ENCODE results near the gene FSIP1. TPM values are rescaled to one million over a fixed set of nuclear protein-coding genes. Genes with fewer than 3 reads are reported as not detected.

The FSIP1 gene
- total RNA-seq, 8 experiments from 2014 or later: 0.77 to 10.0 (median 3.5) TPM

DNA sequence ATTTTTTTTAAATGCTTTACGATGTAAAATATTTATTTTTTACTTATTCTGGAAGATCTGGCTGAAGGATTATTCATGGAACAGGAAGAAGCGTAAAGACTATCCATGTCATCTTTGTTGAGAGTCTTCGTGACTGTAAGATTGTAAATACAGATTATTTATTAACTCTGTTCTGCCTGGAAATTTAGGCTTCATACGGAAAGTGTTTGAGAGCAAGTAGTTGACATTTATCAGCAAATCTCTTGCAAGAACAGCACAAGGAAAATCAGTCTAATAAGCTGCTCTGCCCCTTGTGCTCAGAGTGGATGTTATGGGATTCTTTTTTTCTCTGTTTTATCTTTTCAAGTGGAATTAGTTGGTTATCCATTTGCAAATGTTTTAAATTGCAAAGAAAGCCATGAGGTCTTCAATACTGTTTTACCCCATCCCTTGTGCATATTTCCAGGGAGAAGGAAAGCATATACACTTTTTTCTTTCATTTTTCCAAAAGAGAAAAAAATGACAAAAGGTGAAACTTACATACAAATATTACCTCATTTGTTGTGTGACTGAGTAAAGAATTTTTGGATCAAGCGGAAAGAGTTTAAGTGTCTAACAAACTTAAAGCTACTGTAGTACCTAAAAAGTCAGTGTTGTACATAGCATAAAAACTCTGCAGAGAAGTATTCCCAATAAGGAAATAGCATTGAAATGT is 186.1 kb downstream of the FSIP1 start:
- no peak overlapping the region for H3K27ac ChIP-seq
- 46 to 93% (median 78%) methylated on average over 2 to 5 of the region's 5 CpGs for WGBS, 10 experiments
- no peak overlapping the region for H3K4me3 ChIP-seq
- in situ Hi-C loops (cut with MboI; ENCODE audit: low pct_unique_long_range_greater_than_20kb in 2 of 9, low sequenced_read_pairs in 9 of 9, unreplicated experiment in 9 of 9): loop anchor here in 3 of 9 experiments (25.0 kb wide), 4 partner anchors 166 to 884 kb away; no protein-coding TSS in a partner anchor
- no peaks in the 10 kb centered on the region for H3K4me1 ChIP-seq (replicated peaks in 1 of 2)
- no peak for ATAC-seq (replicated peaks in 6 of 8)

DNA sequence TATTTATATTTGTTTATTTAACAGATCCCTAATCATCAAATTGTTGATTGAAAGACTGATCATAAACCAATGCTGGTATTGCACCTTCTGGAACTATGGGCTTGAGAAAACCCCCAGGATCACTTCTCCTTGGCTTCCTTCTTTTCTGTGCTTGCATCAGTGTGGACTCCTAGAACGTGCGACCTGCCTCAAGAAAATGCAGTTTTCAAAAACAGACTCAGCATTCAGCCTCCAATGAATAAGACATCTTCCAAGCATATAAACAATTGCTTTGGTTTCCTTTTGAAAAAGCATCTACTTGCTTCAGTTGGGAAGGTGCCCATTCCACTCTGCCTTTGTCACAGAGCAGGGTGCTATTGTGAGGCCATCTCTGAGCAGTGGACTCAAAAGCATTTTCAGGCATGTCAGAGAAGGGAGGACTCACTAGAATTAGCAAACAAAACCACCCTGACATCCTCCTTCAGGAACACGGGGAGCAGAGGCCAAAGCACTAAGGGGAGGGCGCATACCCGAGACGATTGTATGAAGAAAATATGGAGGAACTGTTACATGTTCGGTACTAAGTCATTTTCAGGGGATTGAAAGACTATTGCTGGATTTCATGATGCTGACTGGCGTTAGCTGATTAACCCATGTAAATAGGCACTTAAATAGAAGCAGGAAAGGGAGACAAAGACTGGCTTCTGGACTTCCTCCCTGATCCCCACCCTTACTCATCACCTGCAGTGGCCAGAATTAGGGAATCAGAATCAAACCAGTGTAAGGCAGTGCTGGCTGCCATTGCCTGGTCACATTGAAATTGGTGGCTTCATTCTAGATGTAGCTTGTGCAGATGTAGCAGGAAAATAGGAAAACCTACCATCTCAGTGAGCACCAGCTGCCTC is 187.1 kb downstream of the FSIP1 start:
- Histone ChIP-seq H3K27ac (no peak overlapping the region), H3K4me3 (no peak overlapping the region), H3K4me1 (replicated peaks in 1 of 2) (no peaks in the 10 kb centered on the region)
- ATAC-seq (replicated peaks in 6 of 8): no peak
- WGBS, 10 experiments: 73 to 100% (median 86%) methylated on average over 2 to 8 of the region's 8 CpGs; no CpG with 5 or more reads in 2 of the 10 experiments
- in situ Hi-C loops (cut with MboI; ENCODE audit: low pct_unique_long_range_greater_than_20kb in 2 of 9, low sequenced_read_pairs in 9 of 9, unreplicated experiment in 9 of 9): loop anchor here in 3 of 9 experiments (25.0 kb wide), 4 partner anchors 167 to 883 kb away; no protein-coding TSS in a partner anchor

DNA sequence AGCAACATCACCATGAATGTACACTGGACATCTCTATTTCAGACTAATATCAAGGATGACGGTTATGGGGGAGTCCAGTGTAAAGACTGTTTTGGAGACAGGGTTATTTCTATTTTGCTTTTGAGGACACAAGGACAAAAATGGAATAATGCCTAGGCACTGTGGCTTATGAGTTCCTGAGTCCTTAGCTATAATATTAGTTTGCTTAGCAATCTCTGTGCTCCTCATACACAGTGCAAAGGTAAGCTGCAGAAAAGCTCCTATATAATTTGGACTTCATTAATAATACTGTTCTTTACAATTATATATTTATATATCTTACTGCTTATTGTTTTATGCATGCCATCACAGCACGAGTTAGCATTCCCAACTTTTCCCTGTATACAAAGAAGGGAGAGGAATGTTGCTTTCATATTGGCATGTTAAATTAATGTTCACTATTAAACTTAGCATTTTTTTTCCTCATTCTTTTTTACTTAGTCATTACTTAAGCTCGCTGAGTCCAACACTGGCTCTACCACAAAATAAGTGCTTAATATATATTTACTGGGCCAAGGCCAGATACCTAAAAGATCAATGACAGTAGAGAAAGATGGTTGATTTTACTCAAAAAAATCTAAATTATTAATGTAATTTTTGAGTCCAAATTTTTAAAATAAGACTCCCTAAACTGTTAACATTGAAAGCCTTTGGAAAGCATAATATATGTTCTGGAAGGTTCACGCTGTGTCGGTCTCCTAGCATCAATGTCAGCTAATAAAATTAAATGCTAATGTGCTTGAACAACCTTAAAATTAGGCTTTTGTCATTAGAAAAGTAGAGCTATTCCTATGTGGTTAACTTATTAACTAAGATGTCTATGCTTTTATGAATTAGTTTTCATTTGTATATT is 187.9 kb downstream of the FSIP1 start:
- no peak overlapping the region for H3K27ac ChIP-seq
- no peaks in the 10 kb centered on the region for H3K4me1 ChIP-seq (replicated peaks in 1 of 2)
- no peak overlapping the region for H3K4me3 ChIP-seq
- in situ Hi-C loops (cut with MboI; ENCODE audit: low pct_unique_long_range_greater_than_20kb in 2 of 9, low sequenced_read_pairs in 9 of 9, unreplicated experiment in 9 of 9): loop anchor here in 3 of 9 experiments (25.0 kb wide), 4 partner anchors 168 to 882 kb away; no protein-coding TSS in a partner anchor
- 56 to 97% (median 92%) methylated on average over 4 to 5 of the region's 5 CpGs for WGBS, 10 experiments
- ATAC-seq (replicated peaks in 6 of 8): no peak

DNA sequence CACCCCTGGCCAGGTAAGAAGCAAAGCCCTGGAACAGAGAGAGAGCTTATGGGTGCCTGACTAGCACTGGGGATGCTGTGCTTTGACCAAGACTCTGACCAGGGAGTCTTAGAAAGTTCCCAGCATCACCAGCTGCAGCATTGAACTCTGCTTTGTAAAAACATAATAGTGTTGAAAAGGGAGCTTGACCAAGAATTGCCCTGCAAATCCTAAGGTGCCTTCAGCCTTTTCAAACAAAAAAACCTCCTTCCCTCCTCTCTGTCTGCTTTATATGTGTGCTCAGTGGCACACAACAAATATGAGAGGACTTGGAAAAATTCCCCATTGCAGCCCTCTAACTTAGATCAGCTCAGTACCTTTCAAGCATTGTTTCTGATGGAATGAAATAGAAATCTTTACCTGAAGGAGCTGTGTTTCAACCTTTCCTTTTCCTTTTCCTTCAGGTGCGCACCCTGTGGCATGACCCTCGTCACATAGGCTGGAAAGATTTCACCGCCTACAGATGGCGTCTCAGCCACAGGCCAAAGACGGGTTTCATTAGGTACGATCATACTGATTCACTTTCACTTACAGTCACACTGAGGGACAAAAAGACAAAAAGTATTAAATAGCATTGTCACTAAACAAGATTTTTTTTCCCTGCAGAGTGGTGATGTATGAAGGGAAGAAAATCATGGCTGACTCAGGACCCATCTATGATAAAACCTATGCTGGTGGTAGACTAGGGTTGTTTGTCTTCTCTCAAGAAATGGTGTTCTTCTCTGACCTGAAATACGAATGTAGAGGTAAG is 188.8 kb downstream of the FSIP1 start:
- in situ Hi-C loops (cut with MboI; ENCODE audit: low pct_unique_long_range_greater_than_20kb in 2 of 9, low sequenced_read_pairs in 9 of 9, unreplicated experiment in 9 of 9): loop anchor here in 3 of 9 experiments (25.0 kb wide), 4 partner anchors 168 to 882 kb away; no protein-coding TSS in a partner anchor
- ATAC-seq (replicated peaks in 6 of 8): no peak
- WGBS, 10 experiments: 57 to 100% (median 97%) methylated on average over 1 to 7 of the region's 7 CpGs; no CpG with 5 or more reads in 1 of the 10 experiments
- no peak overlapping the region for H3K4me3 ChIP-seq
- H3K27ac ChIP-seq: no peak overlapping the region
- no peaks in the 10 kb centered on the region for H3K4me1 ChIP-seq (replicated peaks in 1 of 2)

DNA sequence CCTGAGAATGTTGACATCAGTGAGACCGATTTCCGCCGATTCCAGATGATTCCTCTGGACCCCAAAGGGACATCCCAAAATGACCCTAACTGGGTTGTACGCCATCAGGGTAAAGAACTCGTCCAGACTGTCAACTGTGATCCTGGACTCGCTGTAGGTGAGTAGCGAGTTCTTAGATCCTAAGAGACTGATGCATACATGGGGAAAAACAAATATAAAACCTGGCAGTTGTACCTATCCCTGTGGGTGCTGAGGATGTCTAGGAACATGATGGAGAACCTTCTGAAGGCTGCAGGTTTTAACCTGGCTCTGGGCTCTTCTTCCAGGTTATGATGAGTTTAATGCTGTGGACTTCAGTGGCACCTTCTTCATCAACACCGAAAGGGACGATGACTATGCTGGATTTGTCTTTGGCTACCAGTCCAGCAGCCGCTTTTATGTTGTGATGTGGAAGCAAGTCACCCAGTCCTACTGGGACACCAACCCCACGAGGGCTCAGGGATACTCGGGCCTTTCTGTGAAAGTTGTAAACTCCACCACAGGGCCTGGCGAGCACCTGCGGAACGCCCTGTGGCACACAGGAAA is 189.5 kb downstream of the FSIP1 start:
- H3K4me1 ChIP-seq (replicated peaks in 1 of 2): no peaks in the 10 kb centered on the region
- WGBS, 10 experiments: 81 to 100% (median 96%) methylated on average over 1 to 8 of the region's 15 CpGs
- H3K4me3 ChIP-seq: no peak overlapping the region
- in situ Hi-C loops (cut with MboI; ENCODE audit: low pct_unique_long_range_greater_than_20kb in 2 of 9, low sequenced_read_pairs in 9 of 9, unreplicated experiment in 9 of 9): loop anchor here in 3 of 9 experiments (25.0 kb wide), 4 partner anchors 169 to 881 kb away; no protein-coding TSS in a partner anchor
- no peak for ATAC-seq (replicated peaks in 6 of 8)
- no peak overlapping the region for H3K27ac ChIP-seq

DNA sequence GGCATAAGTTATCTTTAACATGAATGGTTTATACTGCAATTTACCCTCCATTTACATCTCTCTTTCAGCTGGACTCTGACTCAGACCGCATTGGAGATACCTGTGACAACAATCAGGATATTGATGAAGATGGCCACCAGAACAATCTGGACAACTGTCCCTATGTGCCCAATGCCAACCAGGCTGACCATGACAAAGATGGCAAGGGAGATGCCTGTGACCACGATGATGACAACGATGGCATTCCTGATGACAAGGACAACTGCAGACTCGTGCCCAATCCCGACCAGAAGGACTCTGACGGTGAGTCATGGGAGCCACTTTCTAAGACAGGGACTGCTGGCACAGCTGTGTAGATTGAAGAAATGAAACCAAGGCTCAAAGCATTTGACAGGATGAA is 190.1 kb downstream of the FSIP1 start:
- Histone ChIP-seq H3K27ac (no peak overlapping the region), H3K4me3 (no peak overlapping the region), H3K4me1 (replicated peaks in 1 of 2) (no peaks in the 10 kb centered on the region)
- no peak for ATAC-seq (replicated peaks in 6 of 8)
- 5 to 100% (median 94%) methylated on average over 1 to 5 of the region's 6 CpGs; no CpG with 5 or more reads in 3 of the 10 experiments for WGBS, 10 experiments
- in situ Hi-C loops (cut with MboI; ENCODE audit: low pct_unique_long_range_greater_than_20kb in 2 of 9, low sequenced_read_pairs in 9 of 9, unreplicated experiment in 9 of 9): loop anchor here in 3 of 9 experiments (25.0 kb wide), 4 partner anchors 170 to 880 kb away; no protein-coding TSS in a partner anchor

DNA sequence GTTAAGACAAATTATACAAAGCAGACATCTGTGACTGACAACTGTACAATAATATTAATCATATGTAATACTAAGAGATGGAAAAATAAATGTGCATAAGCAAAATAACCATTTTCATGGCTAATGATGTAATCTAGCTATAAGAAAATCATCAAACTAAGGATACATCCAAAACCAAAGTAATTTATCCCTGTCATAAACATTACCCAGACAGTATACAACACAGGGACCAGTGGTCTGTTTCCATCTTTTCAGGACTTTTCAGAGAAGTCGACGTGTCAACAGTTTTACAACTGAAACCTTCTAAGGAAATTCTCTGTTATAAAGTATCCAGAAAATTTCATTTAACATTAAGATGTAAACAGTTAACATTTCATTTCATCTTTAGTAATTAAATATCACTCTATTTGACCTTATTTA is 190.7 kb downstream of the FSIP1 start:
- ATAC-seq (replicated peaks in 6 of 8): no peak
- WGBS, 10 experiments: 75 to 100% (median 94%) methylated on average over 1 to 2 of the region's 2 CpGs
- Histone ChIP-seq H3K4me1 (replicated peaks in 1 of 2) (peaks cover 4 to 5% of the 10 kb centered on the region in 2 donors), H3K4me3 (no peak overlapping the region), H3K27ac (no peak overlapping the region)
- in situ Hi-C loops (cut with MboI; ENCODE audit: low pct_unique_long_range_greater_than_20kb in 2 of 9, low sequenced_read_pairs in 9 of 9, unreplicated experiment in 9 of 9): loop anchor here in 3 of 9 experiments (25.0 kb wide), 4 partner anchors 170 to 880 kb away; no protein-coding TSS in a partner anchor

DNA sequence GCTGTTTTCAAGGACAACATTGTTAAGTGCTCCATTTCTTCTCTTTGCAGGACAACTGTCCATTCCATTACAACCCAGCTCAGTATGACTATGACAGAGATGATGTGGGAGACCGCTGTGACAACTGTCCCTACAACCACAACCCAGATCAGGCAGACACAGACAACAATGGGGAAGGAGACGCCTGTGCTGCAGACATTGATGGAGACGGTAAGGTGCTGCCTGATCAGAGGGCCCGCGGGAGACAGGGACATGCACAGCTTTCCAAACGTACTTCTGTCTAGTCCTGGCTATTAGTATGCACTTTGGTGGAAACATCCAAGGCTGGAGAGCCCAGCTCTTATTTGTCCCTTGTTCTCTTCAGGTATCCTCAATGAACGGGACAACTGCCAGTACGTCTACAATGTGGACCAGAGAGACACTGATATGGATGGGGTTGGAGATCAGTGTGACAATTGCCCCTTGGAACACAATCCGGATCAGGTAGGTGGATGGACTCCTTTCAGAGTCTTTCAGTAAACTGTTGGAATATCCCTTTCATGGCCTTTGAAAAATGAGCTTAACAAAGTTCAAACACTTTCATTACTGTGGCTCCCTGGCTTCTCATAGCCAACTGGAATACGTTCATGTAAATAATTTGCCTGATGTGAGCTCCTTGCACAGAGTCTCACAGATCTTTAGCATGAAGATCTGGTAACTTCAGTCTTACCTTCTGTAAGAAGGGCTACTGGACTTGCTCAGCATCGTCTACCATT is 191.3 kb downstream of the FSIP1 start:
- WGBS, 10 experiments: 48 to 99% (median 84%) methylated on average over 2 to 11 of the region's 11 CpGs; no CpG with 5 or more reads in 1 of the 10 experiments
- ATAC-seq (replicated peaks in 6 of 8): no peak

DNA sequence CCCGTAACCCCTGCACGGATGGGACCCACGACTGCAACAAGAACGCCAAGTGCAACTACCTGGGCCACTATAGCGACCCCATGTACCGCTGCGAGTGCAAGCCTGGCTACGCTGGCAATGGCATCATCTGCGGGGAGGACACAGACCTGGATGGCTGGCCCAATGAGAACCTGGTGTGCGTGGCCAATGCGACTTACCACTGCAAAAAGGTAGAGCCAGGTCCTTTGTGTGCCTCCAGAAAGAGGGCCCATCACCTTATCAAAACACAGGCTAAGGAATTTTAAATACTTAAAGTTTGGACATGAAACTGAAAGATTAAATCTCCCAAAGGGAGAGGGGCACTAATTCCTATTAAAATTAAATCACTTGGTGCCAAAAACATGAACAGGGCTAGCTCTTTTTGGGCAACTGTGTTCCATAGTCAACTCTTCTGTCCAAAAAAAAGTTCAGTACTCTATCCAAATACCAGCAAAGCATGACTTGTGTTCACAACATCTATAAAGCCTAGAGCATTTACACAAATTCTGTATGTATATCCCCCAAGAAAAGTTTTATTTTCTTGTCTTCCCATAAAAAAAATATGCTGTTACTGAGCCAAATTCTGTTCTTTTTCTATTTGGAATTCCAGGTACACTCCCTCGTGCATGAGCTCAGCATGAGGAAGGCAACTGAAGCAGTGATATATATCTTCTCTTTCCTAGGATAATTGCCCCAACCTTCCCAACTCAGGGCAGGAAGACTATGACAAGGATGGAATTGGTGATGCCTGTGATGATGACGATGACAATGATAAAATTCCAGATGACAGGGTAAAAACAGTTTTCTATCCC is 192.6 kb downstream of the FSIP1 start:
- WGBS, 10 experiments: 57 to 100% (median 87%) methylated on average over 1 to 8 of the region's 13 CpGs
- Histone ChIP-seq H3K27ac (no peak overlapping the region), H3K4me1 (replicated peaks in 1 of 2) (peaks cover 11 to 14% of the 10 kb centered on the region in 2 donors), H3K4me3 (no peak overlapping the region)
- in situ Hi-C loops (cut with MboI; ENCODE audit: low pct_unique_long_range_greater_than_20kb in 2 of 9, low sequenced_read_pairs in 9 of 9, unreplicated experiment in 9 of 9): loop anchor here in 4 of 9 experiments (10.0 to 25.0 kb wide), 5 partner anchors 172 to 878 kb away; no protein-coding TSS in a partner anchor
- ATAC-seq (replicated peaks in 6 of 8): no peak

More for the DNA sequence above, 191.3 kb downstream of the FSIP1 start:
- no peak overlapping the region for H3K4me3 ChIP-seq
- in situ Hi-C loops (cut with MboI; ENCODE audit: low pct_unique_long_range_greater_than_20kb in 2 of 9, low sequenced_read_pairs in 9 of 9, unreplicated experiment in 9 of 9): loop anchor here in 3 of 9 experiments (25.0 kb wide), 4 partner anchors 171 to 879 kb away; no protein-coding TSS in a partner anchor
- no peak overlapping the region for H3K27ac ChIP-seq
- H3K4me1 ChIP-seq (replicated peaks in 1 of 2): peaks cover 9% of the 10 kb centered on the region in 2 donors

DNA sequence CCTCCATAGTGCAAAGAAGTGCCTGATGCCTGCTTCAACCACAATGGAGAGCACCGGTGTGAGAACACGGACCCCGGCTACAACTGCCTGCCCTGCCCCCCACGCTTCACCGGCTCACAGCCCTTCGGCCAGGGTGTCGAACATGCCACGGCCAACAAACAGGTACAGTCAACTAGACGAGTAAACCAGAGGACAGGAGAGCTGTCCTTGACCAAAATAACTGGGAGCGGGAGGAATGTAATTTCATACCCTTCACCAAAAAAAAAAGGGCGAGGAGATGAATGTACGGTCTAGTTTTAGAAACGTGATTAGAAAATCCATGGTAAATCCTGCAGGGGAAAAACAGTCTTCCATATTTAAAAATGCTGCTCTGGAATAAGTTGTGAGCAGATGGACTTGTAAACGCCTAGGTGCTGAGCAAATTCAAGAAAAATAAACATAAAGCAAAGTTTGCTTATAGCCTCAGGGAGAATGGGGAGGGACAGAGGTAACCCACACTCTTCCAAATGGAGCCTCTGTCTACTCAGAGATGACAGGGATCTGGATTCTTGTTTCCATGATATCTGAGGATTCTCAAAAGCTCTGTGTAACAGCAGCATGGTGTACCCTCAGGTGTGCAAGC is 193.3 kb downstream of the FSIP1 start:
- H3K4me1 ChIP-seq (replicated peaks in 1 of 2): peaks cover 11 to 14% of the 10 kb centered on the region in 2 donors
- no peak overlapping the region for H3K4me3 ChIP-seq
- no peak for ATAC-seq (replicated peaks in 6 of 8)
- 0 to 97% (median 75%) methylated on average over 1 to 13 of the region's 14 CpGs; no CpG with 5 or more reads in 2 of the 10 experiments for WGBS, 10 experiments
- H3K27ac ChIP-seq: no peak overlapping the region
- in situ Hi-C loops (cut with MboI; ENCODE audit: low pct_unique_long_range_greater_than_20kb in 2 of 9, low sequenced_read_pairs in 9 of 9, unreplicated experiment in 9 of 9): loop anchor here in 4 of 9 experiments (10.0 to 25.0 kb wide), 5 partner anchors 173 to 877 kb away; no protein-coding TSS in a partner anchor

Measured in motor neuron (in vitro differentiated cells).